ENCODE results near the gene CKB.

DNA sequence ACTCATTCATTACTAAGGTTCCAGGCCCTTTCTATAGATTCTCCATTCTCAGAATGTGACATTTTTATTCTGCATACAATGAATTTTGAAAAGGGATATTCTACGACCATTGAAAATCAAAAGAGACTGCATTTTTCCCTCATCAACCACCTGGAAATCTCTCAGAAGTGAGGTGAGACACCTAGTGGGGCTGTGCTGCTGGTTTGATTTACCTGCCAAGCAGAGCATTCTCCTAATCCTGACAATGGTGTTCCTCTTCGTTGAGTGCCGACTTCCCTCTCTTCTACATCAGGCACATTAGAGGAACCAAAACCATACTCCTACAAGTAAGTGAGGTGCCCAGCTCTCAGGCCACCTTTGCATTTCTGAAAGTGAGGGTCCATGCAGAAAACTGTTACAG, 14.9 kb downstream of the CKB start:
- TF ChIP-seq POLR2A (IDR thresholded peaks at IDR 0.05; ENCODE audit: low read depth, low read length) = no peak
- no peak for TF ChIP-seq POLR2AphosphoS5 (IDR thresholded peaks at IDR 0.05; ENCODE audit: low read depth, low read length)

Data from GM12892 (cell line).